HEK293 (cell line): Measurements from ENCODE around the gene ZFTA.

Experiments
- CTCF ChIA-PET: fragments of 350-600 bp; formaldehyde crosslinking; extraction: SDS; loops from one replicate; lab custom pipeline; 2021; ENCODE audit warnings: antibody characterized with exemption; lab: Yijun Ruan, JAX
- POLR2A ChIA-PET: fragments of 300-600 bp; formaldehyde crosslinking; extraction: SDS; loops from one replicate; lab custom pipeline; 2020; ENCODE audit warnings: antibody characterized with exemption, inconsistent platforms; lab: Yijun Ruan, JAX
- H3K27ac ChIP-seq: fragments of 200-500 bp; sonication (Bioruptor generic); 2 replicates; pipeline ENCODE4 v1.5.1; 2014; ENCODE audit warnings: low read depth, low read length, control low read depth, inconsistent platforms; ENCODE audit errors: extremely low read depth
- H3K36me3 ChIP-seq, 2 experiments: fragments of 200-500 bp in 1 of 2; sonication (Bioruptor generic) in 1 of 2; 1 replicate in 1 of 2; 2 replicates in 1 of 2; pipeline ENCODE4 v1.5.1; 2014 to 2017; ENCODE audit warnings: inconsistent platforms in 2 of 2, low read length in 2 of 2; ENCODE audit not compliant: control insufficient read depth in 2 of 2, insufficient read depth in 1 of 2
- H3K4me1 ChIP-seq: fragments of 200-500 bp; sonication (Bioruptor generic); 2 replicates; pipeline ENCODE4 v1.5.1; 2014; ENCODE audit warnings: mild to moderate bottlenecking, low read length, inconsistent platforms; ENCODE audit not compliant: control insufficient read depth, insufficient read depth
- H3K4me3 ChIP-seq: 2 replicates; pipeline ENCODE4 v1.5.1; 2011; ENCODE audit warnings: low read depth, mild to moderate bottlenecking, control low read depth, low read length, moderate library complexity
- H3K9me3 ChIP-seq: fragments of 200-500 bp; sonication (Bioruptor generic); 2 replicates; pipeline ENCODE4 v1.5.1; 2014; ENCODE audit warnings: low read depth, low read length, inconsistent platforms; ENCODE audit not compliant: control insufficient read depth, insufficient read depth
- HOXD13 ChIP-seq: sonication (generic); formaldehyde crosslinking; IDR thresholded peaks from 2 replicates; pipeline ENCODE4 v1.8.0; 2022; ENCODE audit warnings: missing genetic modification reagents, borderline replicate concordance
- KLF1 ChIP-seq: fragments of 450-650 bp; formaldehyde crosslinking; IDR thresholded peaks from 2 replicates; pipeline ENCODE4 v1.5.1; 2016; ENCODE audit warnings: missing biosample characterization, missing genetic modification characterization
- MZF1 ChIP-seq: fragments of 450-650 bp; formaldehyde crosslinking; IDR thresholded peaks from 2 replicates; pipeline ENCODE4 v1.5.1; 2017; ENCODE audit warnings: missing biosample characterization, missing genetic modification characterization, borderline replicate concordance
- OSR2 ChIP-seq: fragments of 450-650 bp; formaldehyde crosslinking; IDR thresholded peaks from 2 replicates; pipeline ENCODE4 v1.5.1; 2016; ENCODE audit warnings: missing biosample characterization, missing genetic modification characterization
- SP3 ChIP-seq: fragments of 450-650 bp; formaldehyde crosslinking; IDR thresholded peaks from 2 replicates; pipeline ENCODE4 v1.5.1; 2016; ENCODE audit warnings: missing biosample characterization, missing genetic modification characterization
- SP7 ChIP-seq: fragments of 450-650 bp; formaldehyde crosslinking; IDR thresholded peaks from 2 replicates; pipeline ENCODE4 v1.5.1; 2016; ENCODE audit warnings: missing biosample characterization, missing genetic modification characterization
- TSHZ1 ChIP-seq: fragments of 450-650 bp; formaldehyde crosslinking; IDR thresholded peaks from 2 replicates; pipeline ENCODE4 v1.5.1; 2016; ENCODE audit warnings: missing biosample characterization, missing genetic modification characterization, borderline replicate concordance
- ZEB2 ChIP-seq: fragments of 450-650 bp; formaldehyde crosslinking; IDR thresholded peaks from 2 replicates; pipeline ENCODE4 v1.5.1; 2016; ENCODE audit warnings: missing biosample characterization, missing genetic modification characterization
- ZNF10 ChIP-seq: fragments of 450-650 bp; formaldehyde crosslinking; IDR thresholded peaks from 2 replicates; pipeline ENCODE4 v1.5.1; 2017; ENCODE audit warnings: missing biosample characterization, missing genetic modification characterization
- ZNF274 ChIP-seq, 2 experiments: fragments of 200-500 bp in 1 of 2; fragments of 450-650 bp in 1 of 2; sonication (Bioruptor generic) in 1 of 2; formaldehyde crosslinking in 1 of 2; IDR thresholded peaks; 2 replicates each; pipeline versions ENCODE4 v1.5.1 to v1.6.1; 2014 to 2016; ENCODE audit warnings: borderline replicate concordance in 1 of 2, inconsistent platforms in 1 of 2, low read length in 1 of 2, missing biosample characterization in 1 of 2, missing genetic modification characterization in 1 of 2
- ZNF366 ChIP-seq: fragments of 450-650 bp; formaldehyde crosslinking; conservative IDR thresholded peaks from 2 replicates; pipeline ENCODE4 v1.5.1; 2016; ENCODE audit warnings: missing biosample characterization, missing genetic modification characterization
- ZNF488 ChIP-seq: fragments of 450-650 bp; formaldehyde crosslinking; IDR thresholded peaks from 2 replicates; pipeline ENCODE4 v1.5.1; 2016; ENCODE audit warnings: missing biosample characterization, missing genetic modification characterization
- ZNF561 ChIP-seq: fragments of 450-650 bp; IDR thresholded peaks from 2 replicates; pipeline ENCODE4 v1.5.1; 2018; ENCODE audit warnings: missing biosample characterization, missing genetic modification characterization, borderline replicate concordance
- ZXDB ChIP-seq: fragments of 450-650 bp; formaldehyde crosslinking; IDR thresholded peaks from 2 replicates; pipeline ENCODE4 v1.5.1; 2016; ENCODE audit warnings: missing biosample characterization, missing genetic modification characterization
- TF ChIP-seq, protein P1 (sequence below): fragments of 450-650 bp; formaldehyde crosslinking; IDR thresholded peaks from 2 replicates; pipeline ENCODE4 v1.5.1; 2016; ENCODE audit warnings: missing biosample characterization, missing genetic modification characterization
- TF ChIP-seq, protein P2 (sequence below): fragments of 450-650 bp; formaldehyde crosslinking; IDR thresholded peaks from 2 replicates; pipeline ENCODE4 v1.5.1; 2016; ENCODE audit warnings: missing biosample characterization, missing genetic modification characterization

The ZFTA gene

GRCh38 chr11:63802637-63803414, 34.3 kb upstream of the ZFTA start (continued):
- peak; percentile 44; the same call in 1 of the 2 replicates for TF ChIP-seq ZNF10 (tag by site-specific recombination)
- peak; percentile 35; the same call in 1 of the 2 replicates for TF ChIP-seq SP3 (tag by site-specific recombination)
- no peak for TF ChIP-seq MZF1 (tag by site-specific recombination)
- no peak for TF ChIP-seq ZNF488
- TF ChIP-seq, protein P1, sequence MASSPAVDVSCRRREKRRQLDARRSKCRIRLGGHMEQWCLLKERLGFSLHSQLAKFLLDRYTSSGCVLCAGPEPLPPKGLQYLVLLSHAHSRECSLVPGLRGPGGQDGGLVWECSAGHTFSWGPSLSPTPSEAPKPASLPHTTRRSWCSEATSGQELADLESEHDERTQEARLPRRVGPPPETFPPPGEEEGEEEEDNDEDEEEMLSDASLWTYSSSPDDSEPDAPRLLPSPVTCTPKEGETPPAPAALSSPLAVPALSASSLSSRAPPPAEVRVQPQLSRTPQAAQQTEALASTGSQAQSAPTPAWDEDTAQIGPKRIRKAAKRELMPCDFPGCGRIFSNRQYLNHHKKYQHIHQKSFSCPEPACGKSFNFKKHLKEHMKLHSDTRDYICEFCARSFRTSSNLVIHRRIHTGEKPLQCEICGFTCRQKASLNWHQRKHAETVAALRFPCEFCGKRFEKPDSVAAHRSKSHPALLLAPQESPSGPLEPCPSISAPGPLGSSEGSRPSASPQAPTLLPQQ (tag by site-specific recombination), result peak; percentile 43
- TF ChIP-seq SP7 (tag by site-specific recombination), result peak; percentile 94
- TF ChIP-seq, protein P2, sequence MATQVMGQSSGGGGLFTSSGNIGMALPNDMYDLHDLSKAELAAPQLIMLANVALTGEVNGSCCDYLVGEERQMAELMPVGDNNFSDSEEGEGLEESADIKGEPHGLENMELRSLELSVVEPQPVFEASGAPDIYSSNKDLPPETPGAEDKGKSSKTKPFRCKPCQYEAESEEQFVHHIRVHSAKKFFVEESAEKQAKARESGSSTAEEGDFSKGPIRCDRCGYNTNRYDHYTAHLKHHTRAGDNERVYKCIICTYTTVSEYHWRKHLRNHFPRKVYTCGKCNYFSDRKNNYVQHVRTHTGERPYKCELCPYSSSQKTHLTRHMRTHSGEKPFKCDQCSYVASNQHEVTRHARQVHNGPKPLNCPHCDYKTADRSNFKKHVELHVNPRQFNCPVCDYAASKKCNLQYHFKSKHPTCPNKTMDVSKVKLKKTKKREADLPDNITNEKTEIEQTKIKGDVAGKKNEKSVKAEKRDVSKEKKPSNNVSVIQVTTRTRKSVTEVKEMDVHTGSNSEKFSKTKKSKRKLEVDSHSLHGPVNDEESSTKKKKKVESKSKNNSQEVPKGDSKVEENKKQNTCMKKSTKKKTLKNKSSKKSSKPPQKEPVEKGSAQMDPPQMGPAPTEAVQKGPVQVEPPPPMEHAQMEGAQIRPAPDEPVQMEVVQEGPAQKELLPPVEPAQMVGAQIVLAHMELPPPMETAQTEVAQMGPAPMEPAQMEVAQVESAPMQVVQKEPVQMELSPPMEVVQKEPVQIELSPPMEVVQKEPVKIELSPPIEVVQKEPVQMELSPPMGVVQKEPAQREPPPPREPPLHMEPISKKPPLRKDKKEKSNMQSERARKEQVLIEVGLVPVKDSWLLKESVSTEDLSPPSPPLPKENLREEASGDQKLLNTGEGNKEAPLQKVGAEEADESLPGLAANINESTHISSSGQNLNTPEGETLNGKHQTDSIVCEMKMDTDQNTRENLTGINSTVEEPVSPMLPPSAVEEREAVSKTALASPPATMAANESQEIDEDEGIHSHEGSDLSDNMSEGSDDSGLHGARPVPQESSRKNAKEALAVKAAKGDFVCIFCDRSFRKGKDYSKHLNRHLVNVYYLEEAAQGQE (tag by site-specific recombination), result no peak

DNA sequence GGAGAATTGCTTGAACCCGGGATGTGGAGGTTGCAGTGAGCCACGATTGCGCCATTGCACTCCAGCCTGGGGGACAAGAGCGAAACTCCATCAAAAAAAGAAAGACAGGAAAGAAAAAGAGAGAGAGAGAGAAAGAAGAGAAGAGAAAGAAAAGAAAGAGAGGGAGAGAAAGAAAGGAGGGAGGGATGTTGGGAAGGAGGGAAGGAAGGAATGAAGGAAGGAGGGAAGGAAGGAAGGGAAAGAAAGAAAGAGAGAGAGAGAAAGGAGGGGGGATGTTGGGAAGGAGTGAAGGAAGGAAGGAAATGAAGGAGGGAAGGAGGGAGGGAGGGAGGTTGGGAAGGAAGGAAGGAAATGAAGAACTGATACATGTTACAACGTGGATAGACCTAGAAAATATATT, 32.3 kb upstream of the ZFTA start:
- CTCF ChIA-PET, result no interaction called here
- Histone ChIP-seq H3K4me3 (no peak overlapping the region), H3K9me3 (no peaks in the 10 kb centered on the region), H3K4me1 (peaks cover 4% of the 10 kb centered on the region; the same call in 1 of the 2 replicates), H3K36me3 (no peaks in the 10 kb centered on the region), H3K27ac (no peak overlapping the region)
- TF ChIP-seq ZNF366 (tag by site-specific recombination), result peak; percentile 96
- no peak for TF ChIP-seq KLF1 (tag by site-specific recombination)
- POLR2A ChIA-PET, result no interaction called here

- Histone ChIP-seq H3K4me3 (no peak overlapping the region), H3K36me3 (no peaks in the 10 kb centered on the region), H3K27ac (no peak overlapping the region), H3K9me3 (no peaks in the 10 kb centered on the region)
- POLR2A ChIA-PET, result no interaction called here
- TF ChIP-seq ZEB2 (tag by site-specific recombination) (no peak), ZXDB (no peak), HOXD13 (no peak), ZNF274 (IDR thresholded peaks at IDR 0.05; ENCODE audit: low read length) (no peak), ZNF274 (tag by site-specific recombination; IDR thresholded peaks at IDR 0.05; ENCODE audit: borderline replicate concordance) (no peak)
- TF ChIP-seq, all 188 proteins: peak for 0
- H3K4me1 ChIP-seq, result no peaks in the 10 kb centered on the region
- CTCF ChIA-PET, result no interaction called here
Observed at GRCh38 chr11:63795066-63795465, 26.5 kb upstream of the ZFTA start.

- POLR2A ChIA-PET, result no interaction called here
- Histone ChIP-seq H3K9me3 (no peaks in the 10 kb centered on the region), H3K4me1 (no peaks in the 10 kb centered on the region), H3K4me3 (no peak overlapping the region), H3K27ac (no peak overlapping the region), H3K36me3 (no peaks in the 10 kb centered on the region)
- CTCF ChIA-PET, result no interaction called here
- no peak for TF ChIP-seq TSHZ1 (tag by site-specific recombination)
- no peak for TF ChIP-seq OSR2 (tag by site-specific recombination)
- no peak for TF ChIP-seq ZNF561 (tag by site-specific recombination)
Observed at GRCh38 chr11:63793161-63793560, 24.6 kb upstream of the ZFTA start.
